ENCODE results near the gene ADCY10. TPM values are rescaled to one million over a fixed set of nuclear protein-coding genes. Genes with fewer than 3 reads are reported as not detected.
"Not testable (repeated sequence)": the region's sequence is repeated elsewhere in the genome, so short reads cannot be mapped to it uniquely, and the experiment has no call there.

The ADCY10 gene
- total and polyA plus RNA-seq, 9 of the 15 experiments (the other 6 are each of a cell fraction or from before 2014, with no cell fraction given): 0.08 to 0.86 (median 0.22) TPM

DNA sequence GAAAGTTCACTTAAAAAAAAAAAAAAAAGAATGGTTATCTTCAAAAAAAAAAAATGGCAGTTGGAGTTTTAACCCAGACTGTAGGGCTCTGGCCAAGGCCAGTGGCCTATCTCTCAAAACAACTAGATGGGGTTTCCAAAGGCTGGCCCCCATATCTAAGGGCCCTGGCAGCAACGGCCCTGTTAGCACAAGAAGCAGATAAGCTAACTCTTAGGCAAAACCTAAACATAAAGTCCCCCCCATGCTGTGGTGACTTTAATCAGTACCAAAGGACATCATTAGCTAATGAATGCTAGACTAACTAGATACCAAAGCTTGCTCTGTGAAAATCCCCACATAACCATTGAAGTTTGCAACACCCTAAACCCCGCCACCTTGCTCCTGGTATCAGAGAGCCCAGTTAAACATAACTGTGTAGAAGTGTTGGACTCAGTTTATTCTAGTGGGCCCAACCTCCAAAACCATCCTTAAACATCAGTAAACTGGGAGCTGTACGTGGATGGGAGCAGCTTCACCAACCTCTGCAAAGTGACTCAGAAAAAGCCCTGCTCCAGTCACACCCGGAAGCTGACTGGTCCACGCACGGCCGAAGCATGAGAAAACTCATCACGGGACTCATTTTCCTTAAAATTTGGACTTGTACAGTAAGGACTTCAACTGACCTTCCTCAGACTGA lies 47.1 kb downstream of the ADCY10 start (continued):
- TF ChIP-seq PRDM10 (IDR thresholded peaks at IDR 0.05; ENCODE audit: partially characterized antibody) (peak; percentile 17), RNF2 (IDR thresholded peaks at IDR 0.05) (peak; percentile 39; the same call in 1 of the 2 replicates), MAZ (CRISPR knock-in tag; conservative IDR thresholded peaks at IDR 0.05 in 1 of 2, IDR thresholded peaks at IDR 0.05 in 1 of 2) (peak in 1 of 2 experiments; percentile 49; a peak in 2 of 4 replicates), NR2C2 (tag; IDR thresholded peaks at IDR 0.05) (peak; percentile 9), YY1 (IDR thresholded peaks at IDR 0.05; ENCODE audit: borderline replicate concordance in 1 of 3, control insufficient read depth in 1 of 3, extremely low read depth in 1 of 3, insufficient read depth in 3 of 3, insufficient read length in 1 of 3, insufficient replicate concordance in 2 of 3, low read depth in 1 of 3, low read length in 2 of 3) (peak in 1 of 3 experiments; percentile 57), TEAD4 (IDR thresholded peaks at IDR 0.05; ENCODE audit: low read length) (peak; percentile 44; the same call in 1 of the 2 replicates), ATF1 (tag; IDR thresholded peaks at IDR 0.05) (peak; percentile 50), CXXC5 (CRISPR knock-in tag; IDR thresholded peaks at IDR 0.05) (peak; percentile 67), MTA1 (IDR thresholded peaks at IDR 0.05; ENCODE audit: borderline replicate concordance) (peak; percentile 68), DPF2 (IDR thresholded peaks at IDR 0.05) (peak; percentile 85), GABPA (tag; conservative IDR thresholded peaks at IDR 0.05; ENCODE audit: low read depth) (0 out of 2 replicates have a peak, but pooled peaks have one; percentile 11), HDAC2 (IDR thresholded peaks at IDR 0.05) (peak; percentile 67; the same call in 1 of the 2 replicates), ZFX (CRISPR knock-in tag; IDR thresholded peaks at IDR 0.05) (peak; percentile 66)
- TF ChIP-seq, protein P1, sequence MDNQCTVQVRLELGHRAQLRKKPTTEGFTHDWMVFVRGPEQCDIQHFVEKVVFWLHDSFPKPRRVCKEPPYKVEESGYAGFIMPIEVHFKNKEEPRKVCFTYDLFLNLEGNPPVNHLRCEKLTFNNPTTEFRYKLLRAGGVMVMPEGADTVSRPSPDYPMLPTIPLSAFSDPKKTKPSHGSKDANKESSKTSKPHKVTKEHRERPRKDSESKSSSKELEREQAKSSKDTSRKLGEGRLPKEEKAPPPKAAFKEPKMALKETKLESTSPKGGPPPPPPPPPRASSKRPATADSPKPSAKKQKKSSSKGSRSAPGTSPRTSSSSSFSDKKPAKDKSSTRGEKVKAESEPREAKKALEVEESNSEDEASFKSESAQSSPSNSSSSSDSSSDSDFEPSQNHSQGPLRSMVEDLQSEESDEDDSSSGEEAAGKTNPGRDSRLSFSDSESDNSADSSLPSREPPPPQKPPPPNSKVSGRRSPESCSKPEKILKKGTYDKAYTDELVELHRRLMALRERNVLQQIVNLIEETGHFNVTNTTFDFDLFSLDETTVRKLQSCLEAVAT (IDR thresholded peaks at IDR 0.05): peak; percentile 36 to 46
- TF ChIP-seq NR2C2 (CRISPR knock-in tag; IDR thresholded peaks at IDR 0.05); TEAD4 (CRISPR knock-in tag; IDR thresholded peaks at IDR 0.05; ENCODE audit: borderline replicate concordance); ATF1 (CRISPR knock-in tag; IDR thresholded peaks at IDR 0.05): not testable (repeated sequence)
- TF ChIP-seq, protein P2, sequence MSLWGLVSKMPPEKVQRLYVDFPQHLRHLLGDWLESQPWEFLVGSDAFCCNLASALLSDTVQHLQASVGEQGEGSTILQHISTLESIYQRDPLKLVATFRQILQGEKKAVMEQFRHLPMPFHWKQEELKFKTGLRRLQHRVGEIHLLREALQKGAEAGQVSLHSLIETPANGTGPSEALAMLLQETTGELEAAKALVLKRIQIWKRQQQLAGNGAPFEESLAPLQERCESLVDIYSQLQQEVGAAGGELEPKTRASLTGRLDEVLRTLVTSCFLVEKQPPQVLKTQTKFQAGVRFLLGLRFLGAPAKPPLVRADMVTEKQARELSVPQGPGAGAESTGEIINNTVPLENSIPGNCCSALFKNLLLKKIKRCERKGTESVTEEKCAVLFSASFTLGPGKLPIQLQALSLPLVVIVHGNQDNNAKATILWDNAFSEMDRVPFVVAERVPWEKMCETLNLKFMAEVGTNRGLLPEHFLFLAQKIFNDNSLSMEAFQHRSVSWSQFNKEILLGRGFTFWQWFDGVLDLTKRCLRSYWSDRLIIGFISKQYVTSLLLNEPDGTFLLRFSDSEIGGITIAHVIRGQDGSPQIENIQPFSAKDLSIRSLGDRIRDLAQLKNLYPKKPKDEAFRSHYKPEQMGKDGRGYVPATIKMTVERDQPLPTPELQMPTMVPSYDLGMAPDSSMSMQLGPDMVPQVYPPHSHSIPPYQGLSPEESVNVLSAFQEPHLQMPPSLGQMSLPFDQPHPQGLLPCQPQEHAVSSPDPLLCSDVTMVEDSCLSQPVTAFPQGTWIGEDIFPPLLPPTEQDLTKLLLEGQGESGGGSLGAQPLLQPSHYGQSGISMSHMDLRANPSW (CRISPR knock-in tag; IDR thresholded peaks at IDR 0.05): peak; percentile 65; the same call in 1 of the 2 replicates
